Large intestine (tissue), 3 donors: ENCODE data around the gene ASTN2. TPM values are rescaled to one million over a fixed set of nuclear protein-coding genes. Genes with fewer than 3 reads are reported as not detected.

ENCODE experiments used
- DNase-seq, 2 donors: peaks; one replicate each; pipeline versions ENCODE4 v3.0.0 to v3.0.0-alpha.2; 2013
- H3K27ac ChIP-seq: one replicate; pipeline ENCODE4 v1.5.1; 2013; ENCODE audit warnings: low read length
- H3K27me3 ChIP-seq: 2 replicates; pipeline ENCODE4 v1.6.1; 2013; ENCODE audit warnings: low read length; ENCODE audit not compliant: control insufficient read depth, insufficient read depth
- H3K36me3 ChIP-seq: 2 replicates; pipeline ENCODE4 v1.6.1; 2013; ENCODE audit warnings: low read length; ENCODE audit not compliant: control insufficient read depth, insufficient read depth
- H3K4me1 ChIP-seq: one replicate; pipeline ENCODE4 v1.6.1; 2013; ENCODE audit warnings: low read length; ENCODE audit not compliant: control insufficient read depth, insufficient read depth
- H3K4me3 ChIP-seq: one replicate; pipeline ENCODE4 v1.5.1; 2013; ENCODE audit warnings: low read length
- H3K9me3 ChIP-seq: one replicate; pipeline ENCODE4 v1.6.1; 2013; ENCODE audit warnings: mild to moderate bottlenecking, low read depth, low read length, moderate library complexity; ENCODE audit not compliant: control insufficient read depth
- WGBS: methylation state at CpG from one replicate; pipeline ENCODE4 v1.1.5; 2013; ENCODE audit warnings: low lambda C conversion rate; ENCODE audit not compliant: insufficient coverage; 5-methylcytosine and 5-hydroxymethylcytosine counted together
- polyA plus RNA-seq: library from polyadenylated mRNA; unstranded; fragments of 120-200 nt; gene quantifications from one replicate; pipeline ENCODE4 v1.2.1, GENCODE V29; 2013

Gene ASTN2
- polyA plus RNA-seq, 1 donor: 11.4 TPM

- DNase-seq: no peak
- Histone ChIP-seq H3K36me3 (peaks cover 2% of the 10 kb centered on the region), H3K4me3 (no peak overlapping the region), H3K27ac (no peak overlapping the region), H3K4me1 (no peaks in the 10 kb centered on the region), H3K27me3 (no peaks in the 10 kb centered on the region), H3K9me3 (no peaks in the 10 kb centered on the region)
- WGBS: no CpG with 5 or more reads among the region's 3 CpGs
These were observed 821.9 kb downstream of the ASTN2 start for GRCh38 chr9:116592970-116593369.

GRCh38 chr9:116589392-116590354 is 825.2 kb downstream of the ASTN2 start:
- no CpG with 5 or more reads among the region's 7 CpGs for WGBS
- Histone ChIP-seq H3K36me3 (no peaks in the 10 kb centered on the region), H3K4me3 (no peak overlapping the region), H3K4me1 (no peaks in the 10 kb centered on the region), H3K27ac (no peak overlapping the region), H3K9me3 (no peaks in the 10 kb centered on the region), H3K27me3 (no peaks in the 10 kb centered on the region)
- DNase-seq: no peak

- Histone ChIP-seq H3K4me1 (peaks cover under 1% of the 10 kb centered on the region), H3K27me3 (no peaks in the 10 kb centered on the region), H3K36me3 (no peaks in the 10 kb centered on the region), H3K9me3 (no peaks in the 10 kb centered on the region), H3K4me3 (no peak overlapping the region), H3K27ac (no peak overlapping the region)
- WGBS: 100% methylated on average over 1 of the region's 1 CpG
- DNase-seq: no peak
These were observed 826.9 kb downstream of the ASTN2 start for GRCh38 chr9:116587919-116588318.

GRCh38 chr9:116585896-116586295 is 829.0 kb downstream of the ASTN2 start:
- H3K4me1 ChIP-seq: peaks cover 14% of the 10 kb centered on the region
- H3K27me3 ChIP-seq: no peaks in the 10 kb centered on the region
- H3K4me3 ChIP-seq: no peak overlapping the region
- no peaks in the 10 kb centered on the region for H3K36me3 ChIP-seq
- DNase-seq: no peak
- no peaks in the 10 kb centered on the region for H3K9me3 ChIP-seq
- WGBS: no CpG with 5 or more reads among the region's 1 CpG
- H3K27ac ChIP-seq: no peak overlapping the region

- H3K4me3 ChIP-seq: no peak overlapping the region
- H3K27ac ChIP-seq: no peak overlapping the region
- no peaks in the 10 kb centered on the region for H3K9me3 ChIP-seq
- H3K4me1 ChIP-seq: peaks cover 14% of the 10 kb centered on the region
- no peaks in the 10 kb centered on the region for H3K27me3 ChIP-seq
- no peaks in the 10 kb centered on the region for H3K36me3 ChIP-seq
- DNase-seq: no peak
These were observed 829.7 kb downstream of the ASTN2 start for GRCh38 chr9:116585204-116585603.

GRCh38 chr9:116580853-116581252 is 834.0 kb downstream of the ASTN2 start:
- no CpG with 5 or more reads among the region's 1 CpG for WGBS
- H3K27ac ChIP-seq: no peak overlapping the region
- no peaks in the 10 kb centered on the region for H3K9me3 ChIP-seq
- H3K36me3 ChIP-seq: no peaks in the 10 kb centered on the region
- no peak for DNase-seq
- no peak overlapping the region for H3K4me3 ChIP-seq
- no peaks in the 10 kb centered on the region for H3K27me3 ChIP-seq
- peaks cover 14% of the 10 kb centered on the region for H3K4me1 ChIP-seq

- Histone ChIP-seq H3K9me3 (no peaks in the 10 kb centered on the region), H3K4me1 (peaks cover 19% of the 10 kb centered on the region), H3K27ac (no peak overlapping the region), H3K36me3 (no peaks in the 10 kb centered on the region), H3K4me3 (no peak overlapping the region), H3K27me3 (no peaks in the 10 kb centered on the region)
- no peak for DNase-seq
- WGBS: no CpG with 5 or more reads among the region's 4 CpGs
These were observed 838.5 kb downstream of the ASTN2 start for GRCh38 chr9:116576386-116576785.

GRCh38 chr9:116574027-116574679 is 840.7 kb downstream of the ASTN2 start:
- DNase-seq: peak; percentile 33 to 72
- no peaks in the 10 kb centered on the region for H3K27me3 ChIP-seq
- peaks cover 19% of the 10 kb centered on the region for H3K4me1 ChIP-seq
- 0% methylated on average over 1 of the region's 1 CpG for WGBS
- no peaks in the 10 kb centered on the region for H3K36me3 ChIP-seq
- no peak overlapping the region for H3K4me3 ChIP-seq
- peak overlapping the region; percentile 1 for H3K27ac ChIP-seq
- H3K9me3 ChIP-seq: no peaks in the 10 kb centered on the region

GRCh38 chr9:116572095-116572748 is 842.6 kb downstream of the ASTN2 start:
- Histone ChIP-seq H3K9me3 (no peaks in the 10 kb centered on the region), H3K27ac (no peak overlapping the region), H3K36me3 (no peaks in the 10 kb centered on the region), H3K4me3 (no peak overlapping the region), H3K4me1 (peaks cover 24% of the 10 kb centered on the region), H3K27me3 (no peaks in the 10 kb centered on the region)
- no CpG with 5 or more reads among the region's 12 CpGs for WGBS
- peak; percentile 79 to 83 for DNase-seq

GRCh38 chr9:116569111-116569510 is 845.7 kb downstream of the ASTN2 start:
- Histone ChIP-seq H3K4me3 (no peak overlapping the region), H3K4me1 (peaks cover 26% of the 10 kb centered on the region), H3K9me3 (no peaks in the 10 kb centered on the region), H3K27ac (no peak overlapping the region), H3K27me3 (no peaks in the 10 kb centered on the region), H3K36me3 (no peaks in the 10 kb centered on the region)
- DNase-seq: no peak
- 100% methylated on average over 1 of the region's 5 CpGs for WGBS
